Measurements from ENCODE around the gene ANO4.
A peak's percentile ranks its signal among the peaks of the same experiment; 100 is the strongest.

The ANO4 gene

DNA sequence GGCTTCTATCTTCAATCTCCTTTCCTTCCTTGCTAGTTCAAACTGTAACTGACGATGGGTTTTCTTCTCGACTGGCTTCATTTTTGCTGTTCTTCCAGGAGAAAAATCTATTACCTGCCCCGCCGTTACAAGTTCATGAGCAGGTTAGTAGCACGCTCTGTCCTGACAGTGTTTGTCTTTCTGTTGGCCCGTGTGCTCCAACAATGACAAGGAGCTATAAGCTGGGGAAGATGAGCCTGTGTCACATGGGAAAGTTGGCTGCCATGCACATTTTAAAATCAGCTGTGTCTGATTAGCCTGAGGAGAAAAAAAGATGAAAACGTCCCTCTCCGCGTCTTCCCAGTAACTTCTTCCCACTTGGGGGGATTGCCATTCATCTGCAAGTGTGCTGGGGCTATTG is 180.2 kb downstream of the ANO4 start:
- TF ChIP-seq, protein P1, sequence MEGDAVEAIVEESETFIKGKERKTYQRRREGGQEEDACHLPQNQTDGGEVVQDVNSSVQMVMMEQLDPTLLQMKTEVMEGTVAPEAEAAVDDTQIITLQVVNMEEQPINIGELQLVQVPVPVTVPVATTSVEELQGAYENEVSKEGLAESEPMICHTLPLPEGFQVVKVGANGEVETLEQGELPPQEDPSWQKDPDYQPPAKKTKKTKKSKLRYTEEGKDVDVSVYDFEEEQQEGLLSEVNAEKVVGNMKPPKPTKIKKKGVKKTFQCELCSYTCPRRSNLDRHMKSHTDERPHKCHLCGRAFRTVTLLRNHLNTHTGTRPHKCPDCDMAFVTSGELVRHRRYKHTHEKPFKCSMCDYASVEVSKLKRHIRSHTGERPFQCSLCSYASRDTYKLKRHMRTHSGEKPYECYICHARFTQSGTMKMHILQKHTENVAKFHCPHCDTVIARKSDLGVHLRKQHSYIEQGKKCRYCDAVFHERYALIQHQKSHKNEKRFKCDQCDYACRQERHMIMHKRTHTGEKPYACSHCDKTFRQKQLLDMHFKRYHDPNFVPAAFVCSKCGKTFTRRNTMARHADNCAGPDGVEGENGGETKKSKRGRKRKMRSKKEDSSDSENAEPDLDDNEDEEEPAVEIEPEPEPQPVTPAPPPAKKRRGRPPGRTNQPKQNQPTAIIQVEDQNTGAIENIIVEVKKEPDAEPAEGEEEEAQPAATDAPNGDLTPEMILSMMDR (IDR thresholded peaks at IDR 0.05) = no peak

DNA sequence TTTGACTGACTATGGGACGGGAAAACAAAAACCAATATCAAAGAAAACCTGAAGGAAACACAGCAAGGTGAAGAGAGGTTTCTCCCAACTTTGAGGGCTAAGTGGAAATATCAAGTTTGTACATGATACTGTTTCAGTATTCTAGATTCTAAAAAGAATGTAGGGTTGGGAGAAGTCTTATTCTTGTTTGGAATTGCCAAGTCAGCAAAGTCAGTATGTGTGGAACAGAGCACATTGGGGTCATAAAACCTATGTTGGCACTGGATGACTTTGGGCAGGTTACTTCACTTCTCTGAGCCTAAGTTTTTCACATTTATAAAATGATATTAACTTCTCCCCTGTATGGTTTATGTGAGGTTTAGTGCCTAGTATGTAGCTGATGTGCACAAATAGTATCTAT is 182.2 kb downstream of the ANO4 start:
- TF ChIP-seq, protein P1 (IDR thresholded peaks at IDR 0.05) = no peak

DNA sequence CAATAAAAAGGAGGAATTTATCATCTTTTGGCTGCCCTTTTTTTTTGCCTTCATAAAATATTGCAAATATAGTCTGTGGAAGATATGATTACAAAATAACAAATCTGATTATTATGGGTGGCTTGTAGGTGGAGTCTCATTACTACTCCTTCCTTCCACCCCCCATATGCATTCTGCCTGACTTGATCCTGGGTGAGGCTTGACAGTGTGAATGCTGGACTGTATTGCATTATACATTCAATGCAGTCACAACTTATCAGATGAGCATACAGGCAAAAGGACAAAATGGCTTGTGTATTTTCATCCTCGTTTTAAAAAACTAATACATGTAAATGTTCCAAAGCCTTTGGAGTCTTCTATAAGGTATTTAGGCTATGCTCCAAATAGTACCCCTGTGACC is 186.3 kb downstream of the ANO4 start:
- TF ChIP-seq, protein P1 (IDR thresholded peaks at IDR 0.05) = no peak

DNA sequence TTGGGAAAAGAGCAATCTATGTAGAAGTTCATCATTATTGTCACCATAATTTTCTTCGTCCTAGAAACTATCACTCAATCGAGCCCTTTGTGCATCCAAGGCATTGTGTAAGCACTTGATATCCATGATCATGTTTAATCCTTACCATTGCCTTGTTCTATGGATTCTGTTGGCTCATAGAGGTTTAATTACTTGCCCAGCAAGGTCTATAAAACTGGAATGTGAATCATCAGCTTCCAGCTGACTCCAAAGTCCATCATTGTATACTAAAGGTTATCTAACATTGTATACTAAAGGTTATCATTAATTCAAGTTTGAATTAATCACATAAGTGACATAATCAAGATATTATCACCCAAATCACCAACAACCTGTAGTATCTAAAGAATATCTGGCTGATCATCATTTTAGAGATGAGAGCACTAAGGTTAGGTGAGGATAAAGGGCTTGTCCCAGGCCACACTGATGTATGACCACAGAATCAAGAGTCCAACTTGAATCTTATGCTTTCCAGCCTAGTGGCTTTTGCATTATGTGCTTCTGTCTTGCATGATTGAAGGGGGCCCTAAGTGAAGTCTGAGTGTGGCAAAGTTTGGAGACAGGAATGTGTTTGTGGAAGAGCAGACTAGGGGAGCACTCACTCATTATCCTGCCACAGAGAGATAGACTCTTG is 188.1 kb downstream of the ANO4 start:
- TF ChIP-seq, protein P1 (IDR thresholded peaks at IDR 0.05) = no peak

DNA sequence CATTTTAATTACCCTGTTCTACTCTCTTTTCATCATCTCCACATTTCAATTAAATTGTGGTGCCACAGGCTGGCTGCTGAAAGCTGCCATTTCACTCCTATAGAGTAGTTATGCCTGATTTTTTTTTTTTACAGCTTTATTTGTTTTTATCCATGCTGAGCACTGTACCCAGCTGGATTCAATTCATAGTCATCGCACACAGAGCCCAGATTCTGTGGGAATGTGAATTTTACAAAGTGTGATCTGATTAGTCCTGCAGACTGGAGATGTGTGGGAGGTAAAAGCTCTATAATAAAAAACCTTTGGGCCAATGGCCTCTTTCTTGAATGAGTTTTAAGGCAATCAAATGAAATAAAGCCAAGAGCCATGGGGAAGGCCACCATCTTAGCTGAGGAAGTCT is 190.2 kb downstream of the ANO4 start:
- TF ChIP-seq, protein P1 (IDR thresholded peaks at IDR 0.05) = no peak

DNA sequence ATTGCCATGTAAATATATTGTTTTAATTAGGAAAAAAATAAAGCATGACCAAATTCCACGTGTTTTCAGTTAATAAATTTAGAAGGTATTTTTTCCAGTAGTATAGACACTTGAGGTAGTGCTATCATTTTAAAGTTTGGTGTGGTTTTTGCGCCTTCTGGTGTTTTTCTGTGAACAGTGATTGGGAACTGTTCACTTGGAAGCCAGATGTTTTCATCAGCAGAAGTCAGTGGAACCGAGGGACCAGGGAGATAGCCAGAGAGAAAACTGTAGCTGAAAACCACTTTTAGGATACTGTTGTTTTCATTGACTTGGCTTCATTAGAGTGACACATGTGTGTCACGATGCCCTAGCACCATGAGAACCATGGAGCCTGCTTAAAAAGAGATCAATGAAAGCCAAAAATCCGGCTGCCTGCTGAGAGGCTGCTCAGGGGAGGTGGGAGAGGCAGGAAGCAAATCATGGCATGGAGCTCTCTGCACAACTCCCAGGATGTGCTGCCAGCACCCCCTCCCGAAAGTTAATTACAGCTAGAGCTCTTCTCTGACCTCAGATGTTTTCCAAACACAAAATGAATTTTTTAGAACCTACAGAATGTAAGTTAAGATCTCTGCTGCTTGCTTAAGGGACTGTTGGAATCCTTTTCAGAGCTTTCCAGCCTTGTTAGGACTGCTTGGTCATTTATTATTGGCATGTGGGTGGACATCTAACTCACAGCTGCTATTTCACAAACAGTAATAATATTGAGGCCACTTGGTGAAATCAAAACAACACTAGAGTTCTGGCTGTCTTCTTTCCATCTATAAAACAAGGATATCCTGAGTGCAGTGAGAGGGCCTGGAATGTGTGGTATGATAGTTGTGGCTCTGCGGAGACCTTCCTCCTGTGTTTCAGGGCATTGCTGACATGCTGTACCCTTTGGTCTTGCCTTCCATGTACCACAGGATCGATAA is 192.3 kb downstream of the ANO4 start:
- TF ChIP-seq, protein P1 (IDR thresholded peaks at IDR 0.05) = no peak

DNA sequence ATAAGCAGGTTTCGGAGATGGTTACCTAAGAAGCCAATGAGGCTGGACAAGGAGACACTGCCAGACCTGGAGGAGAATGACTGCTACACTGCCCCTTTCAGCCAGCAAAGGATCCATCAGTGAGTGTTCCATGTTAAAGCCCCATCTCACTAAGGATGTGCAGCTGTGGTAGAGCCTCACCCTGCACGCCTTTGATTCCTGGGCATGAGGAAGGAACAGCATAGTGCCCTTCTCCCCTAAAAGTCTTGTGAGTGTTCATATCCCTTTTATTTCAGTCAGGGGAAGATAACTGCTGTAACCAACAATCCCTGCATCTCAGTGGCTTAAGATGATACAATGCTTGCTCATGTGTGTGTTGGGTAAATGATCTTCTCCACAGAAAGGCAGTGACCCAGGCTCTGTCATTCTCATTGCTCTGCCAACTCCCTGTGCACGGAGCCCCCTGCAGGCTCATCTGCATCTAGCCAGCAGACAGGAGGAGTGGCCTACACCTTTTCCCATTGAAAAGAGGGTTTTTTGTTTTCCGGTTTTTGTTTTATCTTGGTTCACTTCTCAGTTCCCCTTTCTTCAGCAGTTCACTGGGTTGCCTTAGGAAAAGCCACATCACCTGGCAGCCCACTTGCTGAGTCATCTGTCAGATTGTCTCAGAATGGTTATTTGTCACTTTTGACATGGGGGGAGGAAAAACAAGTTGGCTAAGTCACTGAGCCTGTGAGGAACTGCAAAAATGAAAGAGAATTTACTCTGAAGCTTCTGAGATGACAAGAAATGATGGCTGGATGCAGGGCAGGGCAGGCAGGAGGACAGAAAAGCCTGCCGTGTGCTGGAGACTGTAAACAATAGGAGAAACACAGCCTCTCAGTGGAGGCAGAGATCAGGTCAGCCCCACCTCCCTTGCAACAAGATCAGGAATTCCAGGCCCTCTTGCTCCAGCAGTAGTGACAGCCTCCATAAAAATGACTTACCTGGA is 193.3 kb downstream of the ANO4 start:
- TF ChIP-seq, protein P1 (IDR thresholded peaks at IDR 0.05) = peak; percentile 35; the same call in 1 of the 2 replicates

Measured in LNCAP (cell line).